Measurements from ENCODE around the gene CAPS2. TPM values are rescaled to one million over a fixed set of nuclear protein-coding genes. Genes with fewer than 3 reads are reported as not detected.

CAPS2 gene
- total RNA-seq, 1 experiment from 2014 or later = 3.7 TPM

- CTCF ChIA-PET = interaction anchor here (0.9 to 1.4 kb wide), 3 partner anchors 13 to 32 kb away, joined by 4 to 6 read pairs (median 5); no protein-coding TSS in a partner anchor
- Mint-ChIP-seq H3K4me1 (ENCODE audit: insufficient read depth, unreplicated experiment) (peaks cover 6% of the 10 kb centered on the region), H3K36me3 (ENCODE audit: insufficient read depth, unreplicated experiment) (no peaks in the 10 kb centered on the region), H3K27ac (ENCODE audit: low read depth, unreplicated experiment) (no peak overlapping the region), H3K27me3 (ENCODE audit: insufficient read depth, unreplicated experiment) (no peaks in the 10 kb centered on the region), H3K9me3 (ENCODE audit: unreplicated experiment) (no peaks in the 10 kb centered on the region), H3K4me3 (ENCODE audit: unreplicated experiment) (no peak overlapping the region)
- no TSS peak for BruUV-seq (replicated peaks)
- no peak for TF ChIP-seq CTCF (IDR thresholded peaks at IDR 0.05; ENCODE audit: unreplicated experiment)
- POLR2A ChIA-PET = interaction anchor here (0.7 kb wide), 1 partner anchor 24 kb away, joined by 3 read pairs; no protein-coding TSS in a partner anchor
- intact Hi-C loops (cut with micrococcal nuclease) = no loop called here
- peak; percentile 33 for DNase-seq (ENCODE audit: unreplicated experiment)
These were observed 34.8 kb upstream of the CAPS2 start for GRCh38 chr12:75364919-75365318.

GRCh38 chr12:75361408-75361807 is 31.3 kb upstream of the CAPS2 start:
- Mint-ChIP-seq H3K4me3 (ENCODE audit: unreplicated experiment) (no peak overlapping the region), H3K27me3 (ENCODE audit: insufficient read depth, unreplicated experiment) (no peaks in the 10 kb centered on the region), H3K4me1 (ENCODE audit: insufficient read depth, unreplicated experiment) (peaks cover 2% of the 10 kb centered on the region), H3K36me3 (ENCODE audit: insufficient read depth, unreplicated experiment) (no peaks in the 10 kb centered on the region), H3K27ac (ENCODE audit: low read depth, unreplicated experiment) (no peak overlapping the region), H3K9me3 (ENCODE audit: unreplicated experiment) (no peaks in the 10 kb centered on the region)
- DNase-seq (ENCODE audit: unreplicated experiment) = no peak
- CTCF ChIA-PET = interaction anchor here (0.6 kb wide), 1 partner anchor 64 kb away, joined by 3 read pairs; no protein-coding TSS in a partner anchor
- intact Hi-C loops (cut with micrococcal nuclease) = no loop called here
- no peak for TF ChIP-seq CTCF (IDR thresholded peaks at IDR 0.05; ENCODE audit: unreplicated experiment)
- no TSS peak for BruUV-seq (replicated peaks)
- POLR2A ChIA-PET = no interaction called here

- H3K27me3 Mint-ChIP-seq (ENCODE audit: insufficient read depth, unreplicated experiment) = no peaks in the 10 kb centered on the region
- CTCF ChIA-PET = interaction anchor here (0.6 kb wide), 1 partner anchor 64 kb away, joined by 3 read pairs; no protein-coding TSS in a partner anchor
- H3K4me1 Mint-ChIP-seq (ENCODE audit: insufficient read depth, unreplicated experiment) = no peaks in the 10 kb centered on the region
- BruUV-seq (replicated peaks) = no TSS peak
- TF ChIP-seq CTCF (IDR thresholded peaks at IDR 0.05; ENCODE audit: unreplicated experiment) = no peak
- no peak for DNase-seq (ENCODE audit: unreplicated experiment)
- intact Hi-C loops (cut with micrococcal nuclease) = no loop called here
- no peaks in the 10 kb centered on the region for H3K9me3 Mint-ChIP-seq (ENCODE audit: unreplicated experiment)
- no peak overlapping the region for H3K4me3 Mint-ChIP-seq (ENCODE audit: unreplicated experiment)
- H3K36me3 Mint-ChIP-seq (ENCODE audit: insufficient read depth, unreplicated experiment) = no peaks in the 10 kb centered on the region
- POLR2A ChIA-PET = interaction anchor here (0.8 kb wide), 1 partner anchor 8 kb away, joined by 3 read pairs; no protein-coding TSS in a partner anchor
- H3K27ac Mint-ChIP-seq (ENCODE audit: low read depth, unreplicated experiment) = no peak overlapping the region
These were observed 30.8 kb upstream of the CAPS2 start for GRCh38 chr12:75360920-75361319.

- no peak for TF ChIP-seq CTCF (IDR thresholded peaks at IDR 0.05; ENCODE audit: unreplicated experiment)
- H3K27me3 Mint-ChIP-seq (ENCODE audit: insufficient read depth, unreplicated experiment) = no peaks in the 10 kb centered on the region
- ChIA-PET CTCF (no interaction called here), POLR2A (interaction anchor here (0.6 to 1.7 kb wide), 2 partner anchors 35 to 37 kb away, joined by 4 read pairs; no protein-coding TSS in a partner anchor)
- no TSS peak for BruUV-seq (replicated peaks)
- DNase-seq (ENCODE audit: unreplicated experiment) = no peak
- H3K27ac Mint-ChIP-seq (ENCODE audit: low read depth, unreplicated experiment) = no peak overlapping the region
- intact Hi-C loops (cut with micrococcal nuclease) = no loop called here
- H3K4me1 Mint-ChIP-seq (ENCODE audit: insufficient read depth, unreplicated experiment) = no peaks in the 10 kb centered on the region
- no peak overlapping the region for H3K4me3 Mint-ChIP-seq (ENCODE audit: unreplicated experiment)
- peaks cover 6% of the 10 kb centered on the region for H3K36me3 Mint-ChIP-seq (ENCODE audit: insufficient read depth, unreplicated experiment)
- peaks cover 30% of the 10 kb centered on the region for H3K9me3 Mint-ChIP-seq (ENCODE audit: unreplicated experiment)
These were observed 23.9 kb upstream of the CAPS2 start for GRCh38 chr12:75354011-75354410.

All from MCF 10A (cell line).